HUES48 (cell line): ENCODE measurements around the gene UCKL1.
"Not testable (repeated sequence)": the region's sequence is repeated elsewhere in the genome, so short reads cannot be mapped to it uniquely, and the experiment has no call there.

Source experiments
- H3K27ac ChIP-seq: one replicate; pipeline ENCODE4 v1.7.0; 2013; ENCODE audit warnings: low read depth, low read length, inconsistent platforms
- H3K27me3 ChIP-seq: 2 replicates; pipeline ENCODE4 v1.6.1; 2013; ENCODE audit warnings: mild to moderate bottlenecking, low read length; ENCODE audit not compliant: control insufficient read depth, insufficient read depth
- H3K36me3 ChIP-seq: 2 replicates; pipeline ENCODE4 v1.6.1; 2013; ENCODE audit warnings: low read length; ENCODE audit not compliant: control insufficient read depth, insufficient read depth
- H3K4me1 ChIP-seq: 2 replicates; pipeline ENCODE4 v1.6.1; 2013; ENCODE audit warnings: mild to moderate bottlenecking, low read length; ENCODE audit not compliant: control insufficient read depth, insufficient read depth
- H3K4me3 ChIP-seq: 2 replicates; pipeline ENCODE4 v1.5.1; 2013; ENCODE audit warnings: mild to moderate bottlenecking, low read depth, low read length
- H3K9ac ChIP-seq: 2 replicates; pipeline ENCODE4 v1.6.1; 2013; ENCODE audit warnings: mild to moderate bottlenecking, low read depth, low read length, moderate library complexity
- H3K9me3 ChIP-seq: 2 replicates; pipeline ENCODE4 v1.6.1; 2013; ENCODE audit warnings: low read length; ENCODE audit not compliant: control insufficient read depth, insufficient read depth

Gene UCKL1

GRCh38 chr20:63978319-63979228 is 22.4 kb upstream of the UCKL1 start:
- Histone ChIP-seq H3K4me1 (peaks cover 22% of the 10 kb centered on the region), H3K9me3 (no peaks in the 10 kb centered on the region), H3K27ac (peak overlapping the region; percentile 54), H3K9ac (no peak overlapping the region), H3K27me3 (peaks cover 10% of the 10 kb centered on the region), H3K4me3 (peak overlapping the region; percentile 76), H3K36me3 (peaks cover 7% of the 10 kb centered on the region)

GRCh38 chr20:63977739-63978276 is 21.6 kb upstream of the UCKL1 start:
- Histone ChIP-seq H3K27me3 (peaks cover 10% of the 10 kb centered on the region), H3K9ac (no peak overlapping the region), H3K4me3 (no peak overlapping the region; the same call in 1 of the 2 replicates), H3K36me3 (peaks cover 2% of the 10 kb centered on the region), H3K4me1 (peaks cover 22% of the 10 kb centered on the region), H3K27ac (no peak overlapping the region), H3K9me3 (no peaks in the 10 kb centered on the region)

- Histone ChIP-seq H3K36me3 (no peaks in the 10 kb centered on the region), H3K4me3 (no peak overlapping the region), H3K4me1 (peaks cover 22% of the 10 kb centered on the region), H3K27me3 (peaks cover 10% of the 10 kb centered on the region), H3K9me3 (no peaks in the 10 kb centered on the region), H3K9ac (no peak overlapping the region), H3K27ac (no peak overlapping the region)
Measured at GRCh38 chr20:63976980-63977738, 20.9 kb upstream of the UCKL1 start.

GRCh38 chr20:63976511-63976910 is 20.3 kb upstream of the UCKL1 start:
- H3K9me3 ChIP-seq, H3K4me3 ChIP-seq, H3K9ac ChIP-seq, H3K27me3 ChIP-seq, H3K36me3 ChIP-seq, H3K27ac ChIP-seq: not testable (repeated sequence)
- H3K4me1 ChIP-seq, result peaks cover 18% of the 10 kb centered on the region; the same call in 1 of the 2 replicates

GRCh38 chr20:63974402-63975200 is 18.4 kb upstream of the UCKL1 start:
- no peak overlapping the region for H3K27ac ChIP-seq
- peaks cover 9% of the 10 kb centered on the region; the same call in 1 of the 2 replicates for H3K4me1 ChIP-seq
- no peak overlapping the region for H3K4me3 ChIP-seq
- H3K9me3 ChIP-seq, result no peaks in the 10 kb centered on the region
- no peaks in the 10 kb centered on the region for H3K36me3 ChIP-seq
- H3K27me3 ChIP-seq, result peaks cover 6% of the 10 kb centered on the region; the same call in 1 of the 2 replicates
- no peak overlapping the region for H3K9ac ChIP-seq

- Histone ChIP-seq H3K4me1 (peaks cover 11% of the 10 kb centered on the region), H3K36me3 (no peaks in the 10 kb centered on the region), H3K4me3 (peak overlapping the region; percentile 63), H3K27me3 (peaks cover 6% of the 10 kb centered on the region; the same call in 1 of the 2 replicates), H3K9me3 (no peaks in the 10 kb centered on the region), H3K27ac (no peak overlapping the region), H3K9ac (no peak overlapping the region)
Measured at GRCh38 chr20:63973636-63974401, 17.6 kb upstream of the UCKL1 start.

GRCh38 chr20:63973160-63973479 is 16.9 kb upstream of the UCKL1 start:
- H3K27ac ChIP-seq, result no peak overlapping the region
- H3K9ac ChIP-seq, result no peak overlapping the region
- H3K27me3 ChIP-seq, result peaks cover under 1% of the 10 kb centered on the region; the same call in 1 of the 2 replicates
- no peak overlapping the region for H3K4me3 ChIP-seq
- H3K9me3 ChIP-seq, result peaks cover 4% of the 10 kb centered on the region; the same call in 1 of the 2 replicates
- H3K4me1 ChIP-seq, result peaks cover 9% of the 10 kb centered on the region
- H3K36me3 ChIP-seq, result peaks cover 2% of the 10 kb centered on the region

- peaks cover 5% of the 10 kb centered on the region for H3K4me1 ChIP-seq
- no peak overlapping the region for H3K4me3 ChIP-seq
- peaks cover 8% of the 10 kb centered on the region for H3K36me3 ChIP-seq
- no peak overlapping the region for H3K27ac ChIP-seq
- no peak overlapping the region for H3K9ac ChIP-seq
- H3K9me3 ChIP-seq, result peaks cover 9% of the 10 kb centered on the region
- H3K27me3 ChIP-seq, result no peaks in the 10 kb centered on the region
Measured at GRCh38 chr20:63972312-63973159, 16.3 kb upstream of the UCKL1 start.

- not testable (repeated sequence) for H3K4me3 ChIP-seq, H3K4me1 ChIP-seq, H3K9ac ChIP-seq, H3K27me3 ChIP-seq, H3K27ac ChIP-seq
- H3K9me3 ChIP-seq, result peaks cover 15% of the 10 kb centered on the region
- H3K36me3 ChIP-seq, result peaks cover 14% of the 10 kb centered on the region
Measured at GRCh38 chr20:63971960-63972311, 15.7 kb upstream of the UCKL1 start.
